ENCODE results near the gene RPA4.
"Not testable (repeated sequence)": the region's sequence is repeated elsewhere in the genome, so short reads cannot be mapped to it uniquely, and the experiment has no call there.

Gene RPA4

DNA sequence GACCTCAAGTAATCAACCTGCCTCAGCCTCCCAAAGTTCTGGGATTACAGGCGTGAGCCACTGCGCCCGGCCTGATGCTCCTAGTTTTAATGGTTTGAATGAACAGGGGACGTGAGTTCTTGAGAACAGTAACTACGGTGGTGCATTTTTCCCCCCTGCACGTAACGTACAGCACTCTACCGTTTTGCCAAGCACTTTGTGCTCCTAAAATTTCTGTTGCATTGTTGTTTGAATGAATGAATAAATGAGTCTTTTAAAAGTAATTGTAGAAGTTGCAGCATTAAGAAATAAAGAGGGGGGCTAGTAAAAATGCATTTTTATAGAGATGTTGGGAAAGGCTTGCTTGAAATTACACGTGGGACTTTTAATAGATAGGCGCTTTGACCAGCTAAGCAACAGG lies at the start of gene RPA4:
RPA4 (plus strand) TSS at position 301 of the 400 bp plus-strand sequence. CDS start 403 bp downstream, outside the sequence.
- in situ Hi-C loops (cut with HindIII; ENCODE audit: low sequenced_read_pairs): no loop called here

DNA sequence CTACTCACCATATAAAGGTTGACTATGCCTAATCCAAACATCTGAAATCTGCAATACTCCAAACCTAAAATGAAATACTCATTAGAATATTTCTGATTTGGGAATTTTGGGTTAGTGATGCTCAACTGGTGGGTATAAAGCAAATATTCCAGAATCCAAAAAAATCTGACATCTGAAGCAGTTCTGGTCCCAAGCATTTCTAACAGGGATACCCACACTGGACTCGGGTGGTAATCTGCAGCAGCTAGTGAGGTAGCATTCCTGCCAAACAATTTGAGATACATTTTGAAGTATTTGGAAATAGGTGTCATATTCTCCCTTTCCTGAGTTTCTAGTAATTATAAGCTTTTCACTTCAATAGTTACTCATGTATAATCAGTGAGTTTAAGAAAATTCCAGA lies 49.6 kb upstream of the RPA4 start:
- in situ Hi-C loops (cut with HindIII; ENCODE audit: low sequenced_read_pairs): no loop called here

DNA sequence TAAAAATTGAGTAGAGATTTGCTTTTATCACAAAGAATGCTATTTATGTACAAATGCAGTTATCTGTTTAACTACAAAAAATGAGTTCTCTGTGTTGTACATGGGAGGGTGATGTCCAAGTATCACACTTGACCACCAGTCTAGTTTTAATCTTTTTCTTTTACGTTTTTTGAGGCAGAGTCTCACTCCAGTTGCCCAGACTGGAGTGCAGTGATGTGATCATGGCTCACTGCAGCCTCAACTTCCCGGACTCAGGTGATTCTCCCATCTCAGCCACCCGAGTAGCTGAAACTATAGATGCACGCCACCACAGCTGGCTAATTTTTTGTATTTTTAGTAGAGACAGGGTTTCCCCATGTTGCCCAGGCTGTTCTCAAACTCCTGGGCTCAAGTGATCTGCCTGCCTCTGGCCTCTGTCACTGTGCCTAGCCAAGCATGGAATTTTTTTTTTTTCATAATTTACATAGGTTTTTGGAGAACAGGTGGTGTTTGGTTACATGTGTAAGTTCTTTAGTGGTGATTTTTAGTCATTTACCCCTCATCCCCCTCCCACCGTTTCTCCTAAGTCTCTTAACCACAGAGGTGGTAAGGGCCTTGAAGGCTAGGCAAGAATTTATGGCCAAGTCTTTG lies 47.9 kb upstream of the RPA4 start:
- in situ Hi-C loops (cut with HindIII; ENCODE audit: low sequenced_read_pairs): no loop called here

DNA sequence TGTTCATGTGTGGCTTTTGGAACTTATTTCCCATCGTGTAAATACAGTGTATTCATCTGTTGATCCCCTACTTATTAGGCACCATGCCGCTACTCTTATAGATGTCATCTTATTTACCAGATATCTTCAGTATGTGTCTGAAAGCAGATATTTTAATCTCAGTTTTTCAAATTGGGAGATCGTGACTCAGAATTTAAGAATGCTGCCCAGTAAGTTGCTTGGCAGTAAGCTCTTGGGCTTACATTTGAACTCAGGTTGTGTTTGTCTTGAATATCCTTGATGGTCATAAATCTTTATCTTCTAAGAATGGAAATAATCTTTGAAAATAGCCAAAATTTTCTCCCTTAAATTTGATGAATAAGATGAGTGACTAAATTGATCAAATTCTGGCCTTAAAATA lies 45.9 kb upstream of the RPA4 start:
- in situ Hi-C loops (cut with HindIII; ENCODE audit: low sequenced_read_pairs): no loop called here

- in situ Hi-C loops (cut with HindIII; ENCODE audit: low sequenced_read_pairs): no loop called here
These were observed 45.2 kb upstream of the RPA4 start for GRCh38 chrX:96838537-96838936.

DNA sequence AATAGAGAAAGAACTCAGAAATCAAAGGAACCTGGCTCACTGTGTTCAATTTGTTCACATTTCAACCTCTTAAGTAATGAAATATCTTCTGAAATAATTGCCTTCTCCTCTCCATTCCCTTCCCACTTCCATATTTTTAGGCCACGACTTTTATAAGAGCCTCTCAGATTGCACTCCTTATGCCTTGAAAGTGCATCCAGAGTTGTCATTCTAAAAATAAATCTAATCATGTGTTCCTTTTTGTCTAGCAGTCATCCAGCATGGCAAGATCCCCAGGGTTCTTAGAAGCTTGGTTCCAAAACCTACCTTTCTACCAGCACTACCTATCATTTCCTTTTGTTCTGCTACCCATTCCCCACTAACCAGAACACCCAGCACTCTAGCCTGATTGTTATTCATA lies 42.4 kb upstream of the RPA4 start:
- in situ Hi-C loops (cut with HindIII; ENCODE audit: low sequenced_read_pairs): no loop called here

GRCh38 chrX:96841866-96842265 lies 41.8 kb upstream of the RPA4 start:
- in situ Hi-C loops (cut with HindIII; ENCODE audit: low sequenced_read_pairs): not testable (repeated sequence)

GRCh38 chrX:96843566-96843965 lies 40.1 kb upstream of the RPA4 start:
- in situ Hi-C loops (cut with HindIII; ENCODE audit: low sequenced_read_pairs): no loop called here

GRCh38 chrX:96846841-96847240 lies 36.9 kb upstream of the RPA4 start:
- in situ Hi-C loops (cut with HindIII; ENCODE audit: low sequenced_read_pairs): no loop called here

GRCh38 chrX:96859422-96859821 lies 24.3 kb upstream of the RPA4 start:
- in situ Hi-C loops (cut with HindIII; ENCODE audit: low sequenced_read_pairs): not testable (repeated sequence)

DNA sequence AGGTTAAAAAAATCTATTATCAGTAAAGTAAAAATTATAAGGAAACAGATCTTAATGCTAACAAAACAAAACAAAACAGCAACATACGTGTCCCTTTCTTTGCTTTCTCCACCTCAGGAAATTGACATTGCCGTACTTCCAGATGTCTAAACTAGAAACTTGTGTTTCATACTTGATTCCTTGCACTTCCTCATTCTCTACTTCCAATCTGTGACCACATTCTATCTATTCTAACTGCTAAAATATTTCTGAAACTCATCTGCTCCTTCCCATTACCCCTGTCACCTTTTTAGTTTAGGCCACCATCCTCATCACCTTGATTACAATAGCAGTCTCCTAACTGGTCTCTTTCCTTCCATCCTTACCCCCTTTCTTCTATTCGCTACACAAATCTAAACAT lies 22.5 kb upstream of the RPA4 start:
- in situ Hi-C loops (cut with HindIII; ENCODE audit: low sequenced_read_pairs): no loop called here

DNA sequence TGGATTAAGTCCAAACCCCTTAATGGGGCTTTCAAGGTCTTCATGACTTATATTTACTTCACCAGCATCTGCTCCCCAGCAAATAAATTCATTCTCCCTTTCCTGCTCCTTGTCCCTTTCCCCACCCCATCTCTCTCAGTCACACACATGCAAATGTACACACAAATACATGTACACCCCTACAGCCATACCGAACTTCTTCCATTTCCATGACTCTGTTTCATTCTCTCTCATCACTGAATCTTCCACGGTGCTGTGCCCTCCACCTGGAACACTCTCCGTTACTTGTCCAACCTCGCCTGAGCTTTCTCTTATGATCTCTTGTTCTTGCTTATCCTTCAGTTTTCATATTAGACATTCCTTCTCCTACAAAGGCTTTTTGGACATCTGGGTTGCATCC lies 22.0 kb upstream of the RPA4 start:
- in situ Hi-C loops (cut with HindIII; ENCODE audit: low sequenced_read_pairs): no loop called here

GRCh38 chrX:96884027-96884426 lies 319 bp downstream of the RPA4 start:
- in situ Hi-C loops (cut with HindIII; ENCODE audit: low sequenced_read_pairs): no loop called here

DNA sequence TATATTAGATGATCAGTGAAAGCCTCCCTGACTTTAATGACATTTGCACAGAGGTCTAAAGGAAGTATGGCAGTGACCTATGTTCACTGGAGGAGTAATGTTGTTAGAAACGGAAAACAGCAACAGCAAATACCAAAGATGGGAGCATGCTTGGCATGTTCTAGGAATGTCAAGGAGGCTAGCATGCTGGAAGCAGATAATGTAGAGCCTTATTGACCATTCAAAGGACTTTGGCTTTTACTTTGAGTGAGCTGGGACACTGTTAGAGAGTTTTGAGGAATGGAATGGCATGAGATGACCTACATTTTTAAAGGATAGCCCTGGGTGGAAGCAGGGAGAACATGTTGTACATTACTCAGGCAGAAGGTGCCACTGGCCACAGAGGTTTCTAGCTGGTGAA lies 6.0 kb downstream of the RPA4 start:
- in situ Hi-C loops (cut with HindIII; ENCODE audit: low sequenced_read_pairs): no loop called here

DNA sequence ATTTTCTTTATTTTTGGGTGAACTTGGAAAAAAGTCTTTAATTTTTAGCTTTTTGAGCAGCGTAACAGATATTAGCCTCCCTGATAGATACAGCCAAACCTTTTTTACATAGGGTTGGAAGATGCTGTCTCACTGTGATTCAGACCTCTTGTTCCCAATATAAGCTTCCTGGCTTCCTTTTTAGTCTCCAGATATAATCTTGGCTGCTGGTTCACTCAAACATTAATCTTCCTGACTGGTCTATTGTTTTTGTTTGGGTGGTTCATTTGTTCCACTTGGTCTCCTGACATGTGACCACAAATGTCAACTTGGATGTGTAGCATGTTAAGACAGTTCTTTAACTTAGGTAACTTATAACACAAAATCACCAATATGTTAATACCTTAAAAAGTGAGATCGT lies 23.0 kb downstream of the RPA4 start:
- in situ Hi-C loops (cut with HindIII; ENCODE audit: low sequenced_read_pairs): no loop called here

DNA sequence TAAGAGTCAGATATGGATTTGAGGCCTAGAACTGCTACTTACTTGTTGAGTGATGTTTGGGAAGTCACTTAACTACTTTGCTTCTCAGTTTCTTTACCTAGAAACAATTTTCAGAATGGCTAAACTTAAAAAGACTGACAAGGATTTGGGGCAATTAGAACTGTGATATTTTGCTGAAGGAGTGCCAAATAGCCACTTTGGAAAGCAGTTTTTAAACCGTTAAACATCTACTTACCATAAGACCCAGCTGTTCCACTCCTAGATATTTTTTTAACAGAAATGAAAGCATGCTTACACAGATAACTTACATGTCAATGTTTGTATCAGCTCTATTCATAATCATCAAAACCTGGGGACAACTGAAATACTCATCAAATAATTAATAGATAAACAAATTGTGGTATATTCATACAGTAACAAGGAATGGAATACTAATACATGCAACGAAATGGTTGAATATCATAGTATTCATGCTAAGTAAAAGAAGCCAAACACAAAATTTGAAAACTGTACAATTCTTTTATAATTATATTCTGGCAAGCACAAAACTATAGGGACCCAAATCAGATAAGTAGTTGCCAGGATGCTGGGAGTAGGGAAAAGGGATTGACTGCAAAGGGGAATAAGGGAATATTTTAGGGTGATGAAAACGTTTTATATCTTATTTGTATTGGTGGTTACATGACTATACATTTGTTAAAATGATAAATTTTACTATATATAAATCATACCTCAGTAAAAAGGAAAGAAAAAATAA lies 24.0 kb downstream of the RPA4 start:
- in situ Hi-C loops (cut with HindIII; ENCODE audit: low sequenced_read_pairs): no loop called here

DNA sequence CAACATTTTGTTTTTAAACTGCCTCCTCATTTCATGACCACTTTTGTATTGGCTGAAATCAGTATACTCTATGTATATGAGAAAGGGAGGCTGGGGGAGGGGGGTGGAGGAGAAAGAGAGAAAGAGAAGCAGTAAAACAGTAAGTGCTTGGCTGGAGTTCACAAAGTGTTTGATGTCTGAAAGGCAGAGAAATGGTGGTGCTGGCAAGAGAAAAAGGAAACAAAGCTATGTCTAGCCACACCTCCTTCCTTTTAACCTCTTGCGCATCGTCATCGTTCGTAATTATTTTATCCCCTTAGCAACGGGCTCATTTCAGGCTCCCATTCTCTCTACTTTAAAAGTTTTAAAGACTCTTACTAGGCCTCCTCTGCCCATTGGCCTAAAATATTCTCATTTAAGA lies 25.6 kb downstream of the RPA4 start:
- in situ Hi-C loops (cut with HindIII; ENCODE audit: low sequenced_read_pairs): no loop called here

- in situ Hi-C loops (cut with HindIII; ENCODE audit: low sequenced_read_pairs): no loop called here
These were observed 35.2 kb downstream of the RPA4 start for GRCh38 chrX:96918864-96919263.

DNA sequence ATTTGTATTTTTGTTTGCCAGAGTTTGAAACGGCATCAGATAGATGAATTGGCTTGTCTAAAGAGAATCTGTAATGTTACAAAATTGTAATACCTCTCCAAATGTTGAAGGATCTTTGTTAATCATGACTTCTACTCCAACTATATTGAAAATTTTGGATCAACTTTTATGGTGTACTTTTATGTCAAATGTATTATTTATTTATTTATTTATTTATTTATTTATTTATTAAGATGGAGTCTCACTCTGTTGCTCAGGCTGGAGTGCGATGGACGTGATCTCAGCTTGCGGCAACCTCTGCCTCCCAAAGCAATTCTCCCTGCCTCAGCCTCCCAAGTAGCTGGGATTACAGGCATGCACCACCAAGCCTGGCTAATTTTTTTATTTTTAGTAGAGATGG lies 36.0 kb downstream of the RPA4 start:
- in situ Hi-C loops (cut with HindIII; ENCODE audit: low sequenced_read_pairs): no loop called here

GRCh38 chrX:96924581-96924980 lies 40.9 kb downstream of the RPA4 start:
- in situ Hi-C loops (cut with HindIII; ENCODE audit: low sequenced_read_pairs): no loop called here

GRCh38 chrX:96929036-96929435 lies 45.3 kb downstream of the RPA4 start:
- in situ Hi-C loops (cut with HindIII; ENCODE audit: low sequenced_read_pairs): no loop called here
